ENCODE results near the gene MYCBPAP. TPM values are rescaled to one million over a fixed set of nuclear protein-coding genes. Genes with fewer than 3 reads are reported as not detected.

The MYCBPAP gene
- total and polyA plus RNA-seq, 2 donors (not counting 3 experiments of a cell fraction or from before 2014, with no cell fraction given) = 0.40 to 0.66 TPM

- Histone ChIP-seq H3K9me1 (replicated peaks; ENCODE audit: control insufficient read depth, extremely low read depth, insufficient read depth, low read length) (no peaks in the 10 kb centered on the region), H4K20me1 (replicated peaks; ENCODE audit: control insufficient read depth, extremely low read depth, insufficient read depth, low read length) (no peaks in the 10 kb centered on the region), H3K79me2 (ENCODE audit: control insufficient read depth, insufficient read depth, low read length) (no peaks in the 10 kb centered on the region), H3K9ac (replicated peaks; ENCODE audit: extremely low read depth, insufficient read depth, low read length) (no peak overlapping the region), H3K36me3 (ENCODE audit: control insufficient read depth in 2 of 2, extremely low read depth in 1 of 2, insufficient read depth in 2 of 2, low read length in 2 of 2) (no peaks in the 10 kb centered on the region), H3K27ac (ENCODE audit: insufficient read depth, low read depth, low read length) (no peak overlapping the region), H3K4me1 (ENCODE audit: control insufficient read depth, extremely low read depth, insufficient read depth, low read length) (no peaks in the 10 kb centered on the region), H3K27me3 (ENCODE audit: control insufficient read depth in 2 of 2, insufficient read depth in 2 of 2, low read length in 2 of 2) (peaks cover 0 to 2% of the 10 kb centered on the region in 2 experiments), H2AFZ (ENCODE audit: low read depth, low read length) (no peak overlapping the region), H3K4me2 (ENCODE audit: insufficient read depth, low read length) (no peak overlapping the region), H3K4me3 (replicated peaks in 1 of 3; ENCODE audit: insufficient read depth in 1 of 3, low read depth in 1 of 3, low read length in 3 of 3) (no peak overlapping the region), H3K9me3 (replicated peaks; ENCODE audit: control insufficient read depth, insufficient read depth, low read length) (no peaks in the 10 kb centered on the region)
- no TSS peak for BruUV-seq (replicated peaks)
- TF ChIP-seq FOS (IDR thresholded peaks at IDR 0.05; ENCODE audit: borderline replicate concordance, insufficient read depth, low read length) (no peak), CTCF (IDR thresholded peaks at IDR 0.05; ENCODE audit: extremely low read depth in 1 of 2, insufficient read depth in 1 of 2, low read depth in 1 of 2, low read length in 2 of 2) (no peak), POLR2A (IDR thresholded peaks at IDR 0.05; ENCODE audit: low read depth, low read length) (no peak), JUN (IDR thresholded peaks at IDR 0.05; ENCODE audit: borderline replicate concordance, insufficient read depth, insufficient read length, low read depth) (no peak), GATA2 (IDR thresholded peaks at IDR 0.05; ENCODE audit: insufficient read depth, insufficient read length, low read depth, low read length) (no peak), EZH2 (IDR thresholded peaks at IDR 0.05; ENCODE audit: borderline replicate concordance, low read depth, low read length, severe bottlenecking) (no peak), MYC (IDR thresholded peaks at IDR 0.05; ENCODE audit: low read depth, low read length) (no peak), POLR2AphosphoS5 (IDR thresholded peaks at IDR 0.05; ENCODE audit: insufficient read depth, low read depth, low read length) (no peak)
- TF ChIP-seq, protein P1, sequence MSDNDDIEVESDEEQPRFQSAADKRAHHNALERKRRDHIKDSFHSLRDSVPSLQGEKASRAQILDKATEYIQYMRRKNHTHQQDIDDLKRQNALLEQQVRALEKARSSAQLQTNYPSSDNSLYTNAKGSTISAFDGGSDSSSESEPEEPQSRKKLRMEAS (IDR thresholded peaks at IDR 0.05; ENCODE audit: insufficient read depth, insufficient read length) = no peak
- dilution Hi-C loops (cut with MboI; ENCODE audit: extremely low pct_ligation_motif_present, low sequenced_read_pairs) (no loop called here), intact Hi-C loops (cut with micrococcal nuclease) (no loop called here)
- CTCF ChIA-PET = interaction anchor here (0.9 to 1.1 kb wide), 2 partner anchors 8 to 130 kb away, joined by 3 read pairs; no protein-coding TSS in a partner anchor
- POLR2A ChIA-PET = no interaction called here
- FAIRE-seq = no peak
- no peak for DNase-seq (ENCODE audit: low read depth, low spot score)
Measured at GRCh38 chr17:50495918-50496317, 12.3 kb upstream of the MYCBPAP start.

All from endothelial cell of umbilical vein (primary cell).